GM12878 (cell line): ENCODE data around the gene PHF2. TPM values are rescaled to one million over a fixed set of nuclear protein-coding genes. Genes with fewer than 3 reads are reported as not detected.

Source experiments
- ATAC-seq: fragments of 200-7000 bp; cut with Tn5 transposase; 3 replicates; pipeline ENCODE4 v1.9.1; 2020; ENCODE audit warnings: mild to moderate bottlenecking, moderate library complexity
- BruUV-seq: library from RNA; stranded (reverse); fragments of 400-500 nt; replicated peaks from 2 replicates; lab custom pipeline; 2021; lab: Mats Ljungman, UMichigan
- CTCF ChIA-PET: fragments of 300-600 bp; sonication (Branson Sonifier 250); formaldehyde crosslinking; extraction: SDS; loops from one replicate; lab custom pipeline; 2021; ENCODE audit warnings: inconsistent platforms; lab: Yijun Ruan, JAX
- POLR2A ChIA-PET: fragments of 350-600 bp; formaldehyde crosslinking; extraction: SDS; loops from one replicate; lab custom pipeline; 2021; ENCODE audit warnings: inconsistent platforms; lab: Charles Lee
- RAD21 ChIA-PET: fragments of 300-600 bp; sonication (Branson Sonifier 250); formaldehyde crosslinking; loops from one replicate; lab custom pipeline; 2023; ENCODE audit warnings: antibody characterized with exemption; ENCODE audit not compliant: unreplicated experiment; lab: Charles Lee
- SMC1A ChIA-PET: fragments of 300-600 bp; sonication (Branson Sonifier 250); formaldehyde crosslinking; loops from one replicate; lab custom pipeline; 2023; ENCODE audit not compliant: unreplicated experiment, uncharacterized antibody; lab: Charles Lee
- DNase-seq: peaks from one replicate; pipeline ENCODE4 v3.0.0-alpha.2; 2011; ENCODE audit warnings: low read depth, low spot score
- FAIRE-seq: peaks from 3 replicates; lab custom pipeline; 2011; peaks lifted over from hg19 to GRCh38; lab: Jason Lieb, UNC
- H2AFZ ChIP-seq: 2 replicates; pipeline ENCODE4 v1.6.0; 2011; ENCODE audit warnings: low read depth, low read length, control low read depth; ENCODE audit not compliant: control insufficient read depth
- H3K27ac ChIP-seq: 2 replicates; pipeline ENCODE4 v1.5.1; 2011; ENCODE audit warnings: control low read depth; ENCODE audit not compliant: control insufficient read depth, insufficient read depth
- H3K27me3 ChIP-seq, 2 experiments: replicated peaks in 1 of 2; 2 replicates each; pipeline versions ENCODE4 v1.6.0 to v1.6.1; 2011; ENCODE audit warnings: low read length in 1 of 2; ENCODE audit not compliant: control insufficient read depth in 2 of 2, insufficient read depth in 2 of 2
- H3K36me3 ChIP-seq, 2 experiments: 2 replicates each; pipeline ENCODE4 v1.5.1; 2011; ENCODE audit warnings: low read length in 1 of 2; ENCODE audit not compliant: control insufficient read depth in 2 of 2, insufficient read depth in 2 of 2
- H3K4me1 ChIP-seq: 2 replicates; pipeline ENCODE4 v1.6.1; 2011; ENCODE audit warnings: mild to moderate bottlenecking, low read length, moderate library complexity, mixed read lengths; ENCODE audit not compliant: control insufficient read depth, insufficient read depth
- H3K4me2 ChIP-seq: 2 replicates; pipeline ENCODE4 v1.6.0; 2011; ENCODE audit warnings: control low read depth; ENCODE audit not compliant: control insufficient read depth, insufficient read depth
- H3K4me3 ChIP-seq: fragments of 200-600 bp; sonication (generic); 2 replicates; pipeline ENCODE4 v1.5.1; 2016
- H3K79me2 ChIP-seq: 2 replicates; pipeline ENCODE4 v1.6.0; 2011; ENCODE audit warnings: low read length; ENCODE audit not compliant: control insufficient read depth, insufficient read depth
- H3K9ac ChIP-seq: 2 replicates; pipeline ENCODE4 v1.8.0; 2011; ENCODE audit warnings: low read length, control low read depth, mixed read lengths; ENCODE audit not compliant: control insufficient read depth, insufficient read depth
- H3K9me3 ChIP-seq: replicated peaks from 3 replicates; pipeline ENCODE4 v1.5.1; 2011; ENCODE audit warnings: mild to moderate bottlenecking, low read length; ENCODE audit not compliant: control insufficient read depth, insufficient read depth
- H4K20me1 ChIP-seq: 2 replicates; pipeline ENCODE4 v1.6.0; 2011; ENCODE audit not compliant: control insufficient read depth, insufficient read depth
- ASH2L ChIP-seq: fragments of 300-600, 200-600 bp; sonication (generic); IDR thresholded peaks from 2 replicates; pipeline ENCODE4 v1.6.1; 2017; ENCODE audit warnings: low read depth, mild to moderate bottlenecking, borderline replicate concordance
- BRCA1 ChIP-seq: IDR thresholded peaks from 2 replicates; pipeline ENCODE4 v1.6.1; 2011; ENCODE audit warnings: low read depth, low read length, improper control_type of control experiment
- CBFB ChIP-seq: IDR thresholded peaks from 2 replicates; pipeline ENCODE4 v1.6.1; 2016; ENCODE audit warnings: antibody characterized with exemption, low read depth
- CHD4 ChIP-seq: fragments of 200-600 bp; sonication (generic); IDR thresholded peaks from 2 replicates; pipeline ENCODE4 v1.6.1; 2016; ENCODE audit warnings: mild to moderate bottlenecking
- EP300 ChIP-seq, 2 experiments: fragments of 150-350 bp in 1 of 2; IDR thresholded peaks; 2 replicates each; pipeline ENCODE4 v1.6.1; 2011 to 2012; ENCODE audit warnings: low read depth in 2 of 2, low read length in 2 of 2, borderline replicate concordance in 1 of 2, improper control_type of control experiment in 1 of 2, inconsistent platforms in 1 of 2; ENCODE audit not compliant: control insufficient read depth in 1 of 2
- GATAD2B ChIP-seq: fragments of 450-650 bp; conservative IDR thresholded peaks from 2 replicates; pipeline ENCODE4 v1.6.1; 2017; ENCODE audit warnings: low read depth, mild to moderate bottlenecking, moderate library complexity
- HCFC1 ChIP-seq: fragments of 150-350 bp; IDR thresholded peaks from 2 replicates; pipeline ENCODE4 v1.6.1; 2014; ENCODE audit warnings: low read length
- HDAC6 ChIP-seq: fragments of 200-600 bp; sonication (generic); IDR thresholded peaks from one replicate; pipeline ENCODE4 v1.8.0; 2017; ENCODE audit warnings: antibody characterized with exemption; ENCODE audit not compliant: unreplicated experiment
- NFXL1 ChIP-seq: fragments of 450-650 bp; IDR thresholded peaks from 2 replicates; pipeline ENCODE4 v1.6.1; 2017; ENCODE audit warnings: antibody characterized with exemption, mild to moderate bottlenecking, borderline replicate concordance
- NRF1 ChIP-seq: conservative IDR thresholded peaks from 2 replicates; pipeline ENCODE4 v1.6.1; 2011; ENCODE audit warnings: mild to moderate bottlenecking, low read depth, low read length, improper control_type of control experiment
- POLR2AphosphoS5 ChIP-seq: IDR thresholded peaks from 2 replicates; pipeline ENCODE4 v1.6.1; 2011; ENCODE audit warnings: mild to moderate bottlenecking, low read length, inconsistent platforms
- REST ChIP-seq: IDR thresholded peaks from 2 replicates; pipeline ENCODE4 v1.6.1; 2012; ENCODE audit warnings: mild to moderate bottlenecking, low read depth, low read length
- STAT3 ChIP-seq: IDR thresholded peaks from 2 replicates; pipeline ENCODE4 v1.6.1; 2011; ENCODE audit warnings: low read depth, low read length, improper control_type of control experiment
- ZBTB33 ChIP-seq: fragments of 450-650 bp; IDR thresholded peaks from 2 replicates; pipeline ENCODE4 v1.6.1; 2017; ENCODE audit warnings: mild to moderate bottlenecking
- ZNF687 ChIP-seq: fragments of 450-650 bp; IDR thresholded peaks from 2 replicates; pipeline ENCODE4 v1.6.1; 2017; ENCODE audit warnings: mild to moderate bottlenecking, moderate library complexity
- WGBS: methylation state at CpG from one replicate; pipeline ENCODE4 v1.1.6; 2016; ENCODE audit warnings: low lambda C conversion rate; ENCODE audit not compliant: insufficient replicate concordance, insufficient coverage; ENCODE audit errors: missing lambda C conversion rate; 5-methylcytosine and 5-hydroxymethylcytosine counted together
- in situ Hi-C: fragments of 300-500 bp; cut with MboI; formaldehyde crosslinking; loops from 9 replicates; pipeline ENCODE4 v1.14.3; 2018; ENCODE audit warnings: mixed read lengths
- intact Hi-C: fragments of 100-400 bp; cut with micrococcal nuclease; formaldehyde crosslinking; loops from one replicate; pipeline ENCODE4 v1.14.2; 2022; ENCODE audit not compliant: unreplicated experiment
- polyA plus RNA-seq, 11 experiments: library from polyadenylated mRNA; depleted of rRNA in 4 of 11; unstranded in 6 of 11; stranded (reverse) in 5 of 11; fragments of >200 nt; fragmentation: Nextera tagmentation in 4 of 11; fragmentation: Illumina TruSeq in 1 of 11; extraction: Ambion mirVana in 4 of 11; extraction: Trizol in 1 of 11; gene quantifications; 1 replicate in 1 of 11; 2 replicates in 10 of 11; pipeline versions ENCODE4 v1.2.1 to v1.2.3, GENCODE V29; 2011 to 2016; ENCODE audit warnings: inconsistent platforms in 2 of 11, missing spikeins in 2 of 11, low read depth in 1 of 11
- total RNA-seq, 4 experiments: library from RNA; depleted of rRNA in 3 of 4; stranded (reverse); fragments of >200 nt in 3 of 4; fragmentation: Illumina TruSeq in 1 of 4; extraction: Trizol in 1 of 4; gene quantifications; 2 replicates each; pipeline versions ENCODE4 v1.2.1 to v1.2.3, GENCODE V29; 2013 to 2021

PHF2 gene
- total and polyA plus RNA-seq, 10 of the 15 experiments (the other 5 are each of a cell fraction or from before 2014, with no cell fraction given): 0.34 to 13.3 (median 5.5) TPM

GRCh38 chr9:93577975-93578682, 1.7 kb downstream of the PHF2 start:
- WGBS: 91% methylated on average over 13 of the region's 13 CpGs
- no peaks in the 10 kb centered on the region for H4K20me1 ChIP-seq
- DNase-seq (no peak), FAIRE-seq (no peak), ATAC-seq (peak; percentile 25)
- H3K4me1 ChIP-seq: peaks cover 11% of the 10 kb centered on the region
- H3K4me3 ChIP-seq: peak overlapping the region; percentile 68
- H3K79me2 ChIP-seq: peaks cover 6% of the 10 kb centered on the region
- ChIA-PET POLR2A (interaction anchor here (0.6 kb wide), 1 partner anchor 33 kb away, joined by 10 read pairs; no protein-coding TSS in a partner anchor), RAD21 (no interaction called here), SMC1A (no interaction called here), CTCF (interaction anchor here (1.1 to 1.2 kb wide), 2 partner anchors 11 to 13 kb away, joined by 3 to 6 read pairs; no protein-coding TSS in a partner anchor)
- BruUV-seq: TSS peak; percentile 41
- no peaks in the 10 kb centered on the region for H3K36me3 ChIP-seq
- in situ Hi-C loops: no loop called here
- intact Hi-C loops: no loop called here
- no peaks in the 10 kb centered on the region for H3K27me3 ChIP-seq
- peak overlapping the region; percentile 84 for H3K4me2 ChIP-seq
- H3K27ac ChIP-seq: no peak overlapping the region
- H3K9me3 ChIP-seq: no peaks in the 10 kb centered on the region
- no peak overlapping the region for H2AFZ ChIP-seq
- peak overlapping the region; percentile 74 for H3K9ac ChIP-seq
- no peak for TF ChIP-seq ZNF687
- no peak for TF ChIP-seq ZBTB33
- no peak for TF ChIP-seq POLR2AphosphoS5
- no peak for TF ChIP-seq CBFB
- TF ChIP-seq ASH2L: no peak
- TF ChIP-seq GATAD2B: no peak
- TF ChIP-seq EP300 (IDR thresholded peaks at IDR 0.05; ENCODE audit: borderline replicate concordance in 1 of 2, control insufficient read depth in 1 of 2, low read depth in 2 of 2, low read length in 2 of 2): no peak
- no peak for TF ChIP-seq BRCA1
- TF ChIP-seq HCFC1: no peak
- TF ChIP-seq NRF1: no peak
- no peak for TF ChIP-seq NFXL1
- TF ChIP-seq STAT3: no peak
- no peak for TF ChIP-seq CHD4
- TF ChIP-seq REST: no peak
- TF ChIP-seq HDAC6: no peak
